WTC11 (cell line): ENCODE measurements around the gene TRPM2.

Source experiments
- CBFB ChIP-seq: sonication (generic); formaldehyde crosslinking; IDR thresholded peaks from 2 replicates; pipeline ENCODE4 v1.8.1; 2022; ENCODE audit warnings: mild to moderate bottlenecking, low read depth, missing genetic modification reagents
- CREB1 ChIP-seq: sonication (generic); formaldehyde crosslinking; IDR thresholded peaks from 2 replicates; pipeline ENCODE4 v1.8.0; 2023; ENCODE audit warnings: mild to moderate bottlenecking, missing genetic modification reagents
- CREM ChIP-seq: sonication (generic); formaldehyde crosslinking; IDR thresholded peaks from 2 replicates; pipeline ENCODE4 v1.8.1; 2022; ENCODE audit warnings: mild to moderate bottlenecking, missing genetic modification reagents, moderate library complexity
- ESRRA ChIP-seq: sonication (generic); formaldehyde crosslinking; IDR thresholded peaks from 2 replicates; pipeline ENCODE4 v1.8.1; 2022; ENCODE audit warnings: mild to moderate bottlenecking, missing genetic modification reagents, borderline replicate concordance
- HMGA2 ChIP-seq: fragments of 250-450 bp; sonication (Bioruptor Pico); IDR thresholded peaks from 2 replicates; pipeline ENCODE4 v1.4.0; 2021; ENCODE audit warnings: mild to moderate bottlenecking, moderate library complexity
- NR1H2 ChIP-seq: sonication (generic); formaldehyde crosslinking; IDR thresholded peaks from 2 replicates; pipeline ENCODE4 v1.9.0; 2021; ENCODE audit warnings: mild to moderate bottlenecking, moderate library complexity, missing genetic modification reagents
- ZBTB21 ChIP-seq: sonication (generic); formaldehyde crosslinking; IDR thresholded peaks from 2 replicates; pipeline ENCODE4 v1.8.1; 2023; ENCODE audit warnings: mild to moderate bottlenecking, missing genetic modification reagents, borderline replicate concordance
- TF ChIP-seq, protein P1 (sequence below): fragments of 200-600 bp; IDR thresholded peaks from 2 replicates; pipeline ENCODE4 v1.8.0; 2022; ENCODE audit warnings: antibody characterized with exemption
- TF ChIP-seq, protein P2 (sequence below): sonication (generic); formaldehyde crosslinking; IDR thresholded peaks from 2 replicates; pipeline ENCODE4 v1.8.0; 2023; ENCODE audit warnings: mild to moderate bottlenecking, missing genetic modification reagents
- TF ChIP-seq, protein P3 (sequence below): sonication (generic); formaldehyde crosslinking; conservative IDR thresholded peaks from 2 replicates; pipeline ENCODE4 v1.8.1; 2022; ENCODE audit warnings: mild to moderate bottlenecking, missing genetic modification reagents
- TF ChIP-seq, protein P4 (sequence below): sonication (generic); formaldehyde crosslinking; IDR thresholded peaks from 2 replicates; pipeline ENCODE4 v1.8.0; 2022; ENCODE audit warnings: mild to moderate bottlenecking, missing genetic modification reagents

DNA sequence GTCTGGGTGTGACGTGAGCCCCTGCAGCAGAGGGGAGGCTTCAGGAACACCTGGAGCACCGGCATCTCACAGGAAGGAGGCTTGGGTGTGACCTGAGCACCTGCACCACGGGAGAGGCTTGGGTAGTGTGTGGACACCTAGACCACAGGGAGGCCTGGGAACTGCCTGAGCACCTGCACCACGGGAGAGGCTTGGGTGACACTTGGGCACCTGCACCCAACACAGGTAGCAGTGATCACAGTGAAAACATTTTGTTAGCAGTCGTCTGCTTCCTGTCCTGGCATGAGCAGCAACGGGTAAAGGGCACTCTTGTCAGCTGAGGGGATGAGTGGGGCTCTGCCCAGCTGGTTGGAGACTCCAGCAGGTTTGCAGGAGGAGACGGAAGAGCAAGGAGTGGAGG lies 124.3 kb downstream of the TRPM2 start:
- TF ChIP-seq HMGA2 (CRISPR knock-in tag) (no peak), CREM (CRISPR knock-in tag) (no peak), CREB1 (no peak), ZBTB21 (no peak), ESRRA (CRISPR knock-in tag) (no peak), CBFB (CRISPR knock-in tag) (no peak), NR1H2 (CRISPR knock-in tag) (no peak)
- TF ChIP-seq, protein P1, sequence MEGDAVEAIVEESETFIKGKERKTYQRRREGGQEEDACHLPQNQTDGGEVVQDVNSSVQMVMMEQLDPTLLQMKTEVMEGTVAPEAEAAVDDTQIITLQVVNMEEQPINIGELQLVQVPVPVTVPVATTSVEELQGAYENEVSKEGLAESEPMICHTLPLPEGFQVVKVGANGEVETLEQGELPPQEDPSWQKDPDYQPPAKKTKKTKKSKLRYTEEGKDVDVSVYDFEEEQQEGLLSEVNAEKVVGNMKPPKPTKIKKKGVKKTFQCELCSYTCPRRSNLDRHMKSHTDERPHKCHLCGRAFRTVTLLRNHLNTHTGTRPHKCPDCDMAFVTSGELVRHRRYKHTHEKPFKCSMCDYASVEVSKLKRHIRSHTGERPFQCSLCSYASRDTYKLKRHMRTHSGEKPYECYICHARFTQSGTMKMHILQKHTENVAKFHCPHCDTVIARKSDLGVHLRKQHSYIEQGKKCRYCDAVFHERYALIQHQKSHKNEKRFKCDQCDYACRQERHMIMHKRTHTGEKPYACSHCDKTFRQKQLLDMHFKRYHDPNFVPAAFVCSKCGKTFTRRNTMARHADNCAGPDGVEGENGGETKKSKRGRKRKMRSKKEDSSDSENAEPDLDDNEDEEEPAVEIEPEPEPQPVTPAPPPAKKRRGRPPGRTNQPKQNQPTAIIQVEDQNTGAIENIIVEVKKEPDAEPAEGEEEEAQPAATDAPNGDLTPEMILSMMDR: no peak
- TF ChIP-seq, protein P2, sequence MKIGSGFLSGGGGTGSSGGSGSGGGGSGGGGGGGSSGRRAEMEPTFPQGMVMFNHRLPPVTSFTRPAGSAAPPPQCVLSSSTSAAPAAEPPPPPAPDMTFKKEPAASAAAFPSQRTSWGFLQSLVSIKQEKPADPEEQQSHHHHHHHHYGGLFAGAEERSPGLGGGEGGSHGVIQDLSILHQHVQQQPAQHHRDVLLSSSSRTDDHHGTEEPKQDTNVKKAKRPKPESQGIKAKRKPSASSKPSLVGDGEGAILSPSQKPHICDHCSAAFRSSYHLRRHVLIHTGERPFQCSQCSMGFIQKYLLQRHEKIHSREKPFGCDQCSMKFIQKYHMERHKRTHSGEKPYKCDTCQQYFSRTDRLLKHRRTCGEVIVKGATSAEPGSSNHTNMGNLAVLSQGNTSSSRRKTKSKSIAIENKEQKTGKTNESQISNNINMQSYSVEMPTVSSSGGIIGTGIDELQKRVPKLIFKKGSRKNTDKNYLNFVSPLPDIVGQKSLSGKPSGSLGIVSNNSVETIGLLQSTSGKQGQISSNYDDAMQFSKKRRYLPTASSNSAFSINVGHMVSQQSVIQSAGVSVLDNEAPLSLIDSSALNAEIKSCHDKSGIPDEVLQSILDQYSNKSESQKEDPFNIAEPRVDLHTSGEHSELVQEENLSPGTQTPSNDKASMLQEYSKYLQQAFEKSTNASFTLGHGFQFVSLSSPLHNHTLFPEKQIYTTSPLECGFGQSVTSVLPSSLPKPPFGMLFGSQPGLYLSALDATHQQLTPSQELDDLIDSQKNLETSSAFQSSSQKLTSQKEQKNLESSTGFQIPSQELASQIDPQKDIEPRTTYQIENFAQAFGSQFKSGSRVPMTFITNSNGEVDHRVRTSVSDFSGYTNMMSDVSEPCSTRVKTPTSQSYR (CRISPR knock-in tag): no peak
- TF ChIP-seq, protein P3, sequence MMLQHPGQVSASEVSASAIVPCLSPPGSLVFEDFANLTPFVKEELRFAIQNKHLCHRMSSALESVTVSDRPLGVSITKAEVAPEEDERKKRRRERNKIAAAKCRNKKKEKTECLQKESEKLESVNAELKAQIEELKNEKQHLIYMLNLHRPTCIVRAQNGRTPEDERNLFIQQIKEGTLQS (CRISPR knock-in tag): no peak
- TF ChIP-seq, protein P4, sequence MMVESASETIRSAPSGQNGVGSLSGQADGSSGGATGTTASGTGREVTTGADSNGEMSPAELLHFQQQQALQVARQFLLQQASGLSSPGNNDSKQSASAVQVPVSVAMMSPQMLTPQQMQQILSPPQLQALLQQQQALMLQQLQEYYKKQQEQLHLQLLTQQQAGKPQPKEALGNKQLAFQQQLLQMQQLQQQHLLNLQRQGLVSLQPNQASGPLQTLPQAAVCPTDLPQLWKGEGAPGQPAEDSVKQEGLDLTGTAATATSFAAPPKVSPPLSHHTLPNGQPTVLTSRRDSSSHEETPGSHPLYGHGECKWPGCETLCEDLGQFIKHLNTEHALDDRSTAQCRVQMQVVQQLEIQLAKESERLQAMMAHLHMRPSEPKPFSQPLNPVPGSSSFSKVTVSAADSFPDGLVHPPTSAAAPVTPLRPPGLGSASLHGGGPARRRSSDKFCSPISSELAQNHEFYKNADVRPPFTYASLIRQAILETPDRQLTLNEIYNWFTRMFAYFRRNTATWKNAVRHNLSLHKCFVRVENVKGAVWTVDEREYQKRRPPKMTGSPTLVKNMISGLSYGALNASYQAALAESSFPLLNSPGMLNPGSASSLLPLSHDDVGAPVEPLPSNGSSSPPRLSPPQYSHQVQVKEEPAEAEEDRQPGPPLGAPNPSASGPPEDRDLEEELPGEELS (CRISPR knock-in tag): no peak
